Measurements from ENCODE around the gene SRI. TPM values are rescaled to one million over a fixed set of nuclear protein-coding genes. Genes with fewer than 3 reads are reported as not detected.

Gene SRI
- total RNA-seq, 1 donor from 2014 or later: 140 TPM

DNA sequence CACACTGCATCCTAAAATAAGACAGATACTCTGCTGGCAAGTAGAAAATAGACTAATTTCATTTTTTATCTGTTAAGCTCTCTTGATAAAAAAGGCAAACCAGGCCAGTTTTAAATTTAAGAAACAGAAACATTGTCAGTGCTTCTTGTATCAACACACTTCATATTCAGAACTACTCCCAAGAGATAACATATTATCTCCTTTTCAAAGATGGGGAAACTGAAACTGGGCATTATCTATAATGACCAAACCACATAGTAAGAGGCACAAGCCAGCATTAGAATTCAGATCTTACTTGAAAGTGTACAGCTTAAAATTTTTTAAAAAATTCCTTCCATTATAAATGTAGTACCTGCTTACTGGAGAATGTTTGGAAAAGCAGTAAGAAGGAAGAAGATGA, 14.7 kb downstream of the SRI start:
- no peak for ATAC-seq
- no peak overlapping the region for H3K4me3 ChIP-seq
- H3K36me3 ChIP-seq: peaks cover 91% of the 10 kb centered on the region
- H3K9me3 ChIP-seq: no peaks in the 10 kb centered on the region
- TF ChIP-seq, protein P1, sequence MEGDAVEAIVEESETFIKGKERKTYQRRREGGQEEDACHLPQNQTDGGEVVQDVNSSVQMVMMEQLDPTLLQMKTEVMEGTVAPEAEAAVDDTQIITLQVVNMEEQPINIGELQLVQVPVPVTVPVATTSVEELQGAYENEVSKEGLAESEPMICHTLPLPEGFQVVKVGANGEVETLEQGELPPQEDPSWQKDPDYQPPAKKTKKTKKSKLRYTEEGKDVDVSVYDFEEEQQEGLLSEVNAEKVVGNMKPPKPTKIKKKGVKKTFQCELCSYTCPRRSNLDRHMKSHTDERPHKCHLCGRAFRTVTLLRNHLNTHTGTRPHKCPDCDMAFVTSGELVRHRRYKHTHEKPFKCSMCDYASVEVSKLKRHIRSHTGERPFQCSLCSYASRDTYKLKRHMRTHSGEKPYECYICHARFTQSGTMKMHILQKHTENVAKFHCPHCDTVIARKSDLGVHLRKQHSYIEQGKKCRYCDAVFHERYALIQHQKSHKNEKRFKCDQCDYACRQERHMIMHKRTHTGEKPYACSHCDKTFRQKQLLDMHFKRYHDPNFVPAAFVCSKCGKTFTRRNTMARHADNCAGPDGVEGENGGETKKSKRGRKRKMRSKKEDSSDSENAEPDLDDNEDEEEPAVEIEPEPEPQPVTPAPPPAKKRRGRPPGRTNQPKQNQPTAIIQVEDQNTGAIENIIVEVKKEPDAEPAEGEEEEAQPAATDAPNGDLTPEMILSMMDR (IDR thresholded peaks at IDR 0.05): no peak
- no peak for DNase-seq
- H3K27ac ChIP-seq: no peak overlapping the region
- no peaks in the 10 kb centered on the region for H3K27me3 ChIP-seq (ENCODE audit: low read depth)
- no peaks in the 10 kb centered on the region for H3K4me1 ChIP-seq
- intact Hi-C loops (cut with DNase I): no loop called here

DNA sequence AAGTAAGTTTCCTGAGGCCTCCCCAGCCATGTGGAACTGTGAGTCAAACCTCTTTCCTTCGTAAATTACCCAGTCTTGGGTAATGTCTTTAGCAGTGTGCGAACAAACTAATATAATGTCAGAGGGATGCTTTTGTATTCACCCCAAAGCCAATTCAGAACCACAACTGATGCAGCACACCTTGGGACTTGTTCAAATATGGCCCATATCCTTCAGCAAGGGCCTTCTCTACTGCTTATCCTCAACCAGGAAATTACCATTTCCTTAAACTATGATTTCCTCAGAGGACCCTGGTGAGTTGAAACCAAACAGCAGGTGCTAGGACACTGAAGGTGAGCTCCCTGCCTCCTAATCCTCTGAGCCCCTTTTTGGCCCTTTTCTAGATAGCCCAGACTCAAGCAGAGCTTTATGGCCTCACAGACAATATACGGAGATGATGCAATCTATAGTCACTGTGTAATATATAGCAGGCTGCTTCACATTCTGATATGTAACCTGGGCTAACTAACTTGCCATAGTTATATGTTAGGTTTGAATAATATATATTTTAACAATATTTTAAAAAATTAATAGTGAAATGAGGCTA, 15.2 kb downstream of the SRI start:
- H3K27ac ChIP-seq: no peak overlapping the region
- ATAC-seq: no peak
- H3K4me1 ChIP-seq: no peaks in the 10 kb centered on the region
- no peaks in the 10 kb centered on the region for H3K27me3 ChIP-seq (ENCODE audit: low read depth)
- TF ChIP-seq, protein P1 (IDR thresholded peaks at IDR 0.05): no peak
- peaks cover 85% of the 10 kb centered on the region for H3K36me3 ChIP-seq
- H3K4me3 ChIP-seq: no peak overlapping the region
- intact Hi-C loops (cut with DNase I): no loop called here
- H3K9me3 ChIP-seq: no peaks in the 10 kb centered on the region
- no peak for DNase-seq

DNA sequence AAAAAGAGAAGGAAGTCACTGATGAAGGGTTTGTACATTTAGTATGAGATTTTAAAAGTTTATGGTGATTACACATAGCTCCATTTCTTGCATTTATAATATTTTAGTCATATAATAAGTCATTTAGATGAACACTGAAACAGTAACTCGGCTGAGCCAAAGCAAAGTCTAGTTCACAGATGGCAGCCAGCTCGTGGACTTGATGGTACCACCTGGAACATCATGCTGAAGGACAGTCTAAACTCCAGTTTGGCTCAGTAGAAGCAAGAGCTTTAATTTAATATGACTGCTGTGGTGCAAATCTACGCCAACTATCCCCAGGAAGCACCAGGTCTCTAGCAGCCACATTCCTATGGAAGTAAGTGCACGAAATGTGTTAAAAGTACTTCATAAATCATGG, 16.4 kb downstream of the SRI start:
- Histone ChIP-seq H3K36me3 (peaks cover 73% of the 10 kb centered on the region), H3K27me3 (ENCODE audit: low read depth) (no peaks in the 10 kb centered on the region), H3K27ac (no peak overlapping the region), H3K4me1 (no peaks in the 10 kb centered on the region), H3K9me3 (no peaks in the 10 kb centered on the region), H3K4me3 (no peak overlapping the region)
- ATAC-seq (no peak), DNase-seq (no peak)
- intact Hi-C loops (cut with DNase I): no loop called here
- TF ChIP-seq, protein P1 (IDR thresholded peaks at IDR 0.05): no peak

DNA sequence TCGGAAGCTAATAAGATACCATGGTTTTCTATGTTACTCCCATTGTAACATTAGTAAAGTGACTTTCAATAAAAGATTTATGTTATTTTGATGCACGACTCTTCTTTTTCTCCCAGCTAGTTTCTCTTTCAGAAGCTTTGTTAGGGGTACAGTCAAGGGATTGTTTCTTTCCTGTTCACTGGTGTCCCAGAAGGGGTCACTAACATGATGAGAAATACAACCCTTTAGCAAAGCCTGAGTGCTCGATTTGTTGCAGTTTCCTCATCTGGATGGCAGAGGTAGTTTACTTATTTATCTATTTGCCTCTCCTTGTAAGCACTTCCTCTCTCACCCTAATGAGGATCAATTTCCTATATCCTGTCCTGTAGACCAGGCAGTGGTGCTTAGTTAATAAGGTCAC, 17.0 kb downstream of the SRI start:
- Histone ChIP-seq H3K27me3 (ENCODE audit: low read depth) (no peaks in the 10 kb centered on the region), H3K27ac (no peak overlapping the region), H3K4me3 (no peak overlapping the region), H3K4me1 (no peaks in the 10 kb centered on the region), H3K9me3 (no peaks in the 10 kb centered on the region), H3K36me3 (peaks cover 67% of the 10 kb centered on the region)
- ATAC-seq (no peak), DNase-seq (no peak)
- intact Hi-C loops (cut with DNase I): no loop called here
- TF ChIP-seq, protein P1 (IDR thresholded peaks at IDR 0.05): no peak

DNA sequence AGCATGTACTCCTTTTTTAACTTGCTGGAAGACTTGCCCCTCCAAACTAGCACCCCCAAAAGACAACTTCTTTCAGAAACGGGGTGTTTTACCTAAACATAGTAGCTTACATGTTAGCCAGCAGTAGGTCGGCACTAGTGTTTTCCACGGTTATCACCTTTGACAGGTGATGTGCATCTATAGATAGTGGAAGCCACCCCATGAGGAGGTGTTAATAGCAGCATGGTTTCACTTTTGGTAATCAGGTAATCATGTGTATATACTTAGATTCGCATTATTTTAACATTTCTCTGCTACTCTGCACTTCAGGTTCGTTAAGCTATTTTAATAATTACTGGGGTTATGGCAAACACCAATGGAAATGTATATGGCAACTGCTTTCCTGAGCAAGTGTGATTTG, 17.6 kb downstream of the SRI start:
- TF ChIP-seq, protein P1 (IDR thresholded peaks at IDR 0.05): no peak
- Histone ChIP-seq H3K36me3 (peaks cover 62% of the 10 kb centered on the region), H3K4me1 (no peaks in the 10 kb centered on the region), H3K9me3 (no peaks in the 10 kb centered on the region), H3K27ac (no peak overlapping the region), H3K4me3 (no peak overlapping the region), H3K27me3 (ENCODE audit: low read depth) (no peaks in the 10 kb centered on the region)
- intact Hi-C loops (cut with DNase I): no loop called here
- DNase-seq (no peak), ATAC-seq (no peak)

All from lower lobe of right lung (tissue), 2 donors.